ENCODE measurements around the gene FBXO30. TPM values are rescaled to one million over a fixed set of nuclear protein-coding genes. Genes with fewer than 3 reads are reported as not detected.

Gene FBXO30, protein sequence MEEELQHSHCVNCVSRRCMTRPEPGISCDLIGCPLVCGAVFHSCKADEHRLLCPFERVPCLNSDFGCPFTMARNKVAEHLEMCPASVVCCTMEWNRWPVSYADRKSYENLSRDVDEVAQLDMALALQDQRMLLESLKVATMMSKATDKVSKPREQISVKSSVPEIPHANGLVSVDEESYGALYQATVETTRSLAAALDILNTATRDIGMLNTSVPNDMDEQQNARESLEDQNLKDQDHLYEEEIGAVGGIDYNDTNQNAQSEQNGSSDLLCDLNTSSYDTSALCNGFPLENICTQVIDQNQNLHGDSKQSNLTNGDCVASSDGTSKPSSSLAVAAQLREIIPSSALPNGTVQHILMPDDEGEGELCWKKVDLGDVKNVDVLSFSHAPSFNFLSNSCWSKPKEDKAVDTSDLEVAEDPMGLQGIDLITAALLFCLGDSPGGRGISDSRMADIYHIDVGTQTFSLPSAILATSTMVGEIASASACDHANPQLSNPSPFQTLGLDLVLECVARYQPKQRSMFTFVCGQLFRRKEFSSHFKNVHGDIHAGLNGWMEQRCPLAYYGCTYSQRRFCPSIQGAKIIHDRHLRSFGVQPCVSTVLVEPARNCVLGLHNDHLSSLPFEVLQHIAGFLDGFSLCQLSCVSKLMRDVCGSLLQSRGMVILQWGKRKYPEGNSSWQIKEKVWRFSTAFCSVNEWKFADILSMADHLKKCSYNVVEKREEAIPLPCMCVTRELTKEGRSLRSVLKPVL
- 35.0 and 40.6 TPM in 2 replicates for total RNA-seq
- 7.5 TPM for polyA plus RNA-seq (2012)

- DNase-seq (ENCODE audit: low read depth): peak; percentile 93
Observed at GRCh38 chr6:145814501-145815308, at the start of gene FBXO30. Gene FBXO30 (minus strand): TSS chr6:145814795. CDS start chr6:145806405, 8,390 bp downstream.

GRCh38 chr6:145863988-145864616, 49.5 kb upstream of the FBXO30 start:
- DNase-seq (ENCODE audit: low read depth): no peak

- no peak for DNase-seq (ENCODE audit: low read depth)
Observed at GRCh38 chr6:145863366-145863765, 48.8 kb upstream of the FBXO30 start.

DNA sequence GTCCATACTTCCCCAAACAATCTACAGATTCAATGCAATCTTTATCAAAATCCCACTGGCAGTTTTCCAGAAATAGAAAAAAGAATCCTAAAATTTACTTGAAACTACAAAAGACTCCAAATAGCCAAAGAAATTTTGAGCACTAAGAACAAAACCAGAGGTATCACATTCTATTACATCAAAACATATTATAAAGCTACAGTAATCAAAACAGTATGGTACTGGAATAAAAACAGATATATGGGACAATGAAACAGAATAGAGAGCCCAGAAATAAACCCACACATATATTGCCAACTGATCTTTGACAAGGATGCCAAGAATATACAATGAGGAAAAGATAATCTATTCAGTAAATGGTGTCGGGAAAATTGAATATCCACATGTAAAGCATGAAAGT, 46.0 kb upstream of the FBXO30 start:
- DNase-seq (ENCODE audit: low read depth): no peak

GRCh38 chr6:145850671-145851070, 36.1 kb upstream of the FBXO30 start:
- DNase-seq (ENCODE audit: low read depth): no peak

DNA sequence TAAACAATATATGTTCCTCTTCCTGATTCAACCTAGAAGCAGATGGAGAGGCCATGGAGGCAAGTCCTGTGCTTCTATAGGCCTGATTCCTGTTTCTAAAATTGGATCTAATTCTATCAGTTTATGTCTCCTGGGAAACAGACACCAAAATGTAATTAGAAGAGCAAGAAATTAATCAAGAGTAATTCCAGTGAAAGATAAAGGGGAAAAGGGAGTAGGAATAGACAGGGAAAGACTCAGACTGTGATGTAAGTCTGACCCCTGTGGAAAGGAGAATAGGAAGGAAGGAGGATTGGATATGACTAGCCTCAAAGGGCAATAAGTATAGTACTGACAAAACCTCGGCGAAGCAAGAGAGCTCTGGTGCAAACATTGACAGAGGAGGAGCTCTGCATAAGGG, 33.9 kb upstream of the FBXO30 start:
- no peak for DNase-seq (ENCODE audit: low read depth)

DNA sequence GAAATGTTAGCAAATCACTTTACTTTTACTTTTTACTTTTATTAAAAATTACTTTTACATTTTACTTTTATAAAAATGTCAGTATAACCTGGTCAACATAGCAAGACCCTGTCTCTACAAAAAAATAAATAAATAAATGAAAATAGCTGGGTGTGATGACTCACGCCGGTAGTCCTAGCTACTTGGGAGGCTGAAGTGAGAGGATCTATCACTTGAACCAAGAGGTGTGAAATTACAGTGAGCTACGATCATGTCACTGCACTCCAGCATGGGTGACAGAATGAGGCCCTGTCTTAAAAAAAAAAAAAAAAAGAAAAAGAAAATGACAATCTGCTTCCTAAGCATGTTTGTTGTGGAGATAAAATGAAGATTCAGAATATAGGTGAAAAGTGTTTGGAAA, 31.0 kb upstream of the FBXO30 start:
- peak; percentile 45 for DNase-seq (ENCODE audit: low read depth)

DNA sequence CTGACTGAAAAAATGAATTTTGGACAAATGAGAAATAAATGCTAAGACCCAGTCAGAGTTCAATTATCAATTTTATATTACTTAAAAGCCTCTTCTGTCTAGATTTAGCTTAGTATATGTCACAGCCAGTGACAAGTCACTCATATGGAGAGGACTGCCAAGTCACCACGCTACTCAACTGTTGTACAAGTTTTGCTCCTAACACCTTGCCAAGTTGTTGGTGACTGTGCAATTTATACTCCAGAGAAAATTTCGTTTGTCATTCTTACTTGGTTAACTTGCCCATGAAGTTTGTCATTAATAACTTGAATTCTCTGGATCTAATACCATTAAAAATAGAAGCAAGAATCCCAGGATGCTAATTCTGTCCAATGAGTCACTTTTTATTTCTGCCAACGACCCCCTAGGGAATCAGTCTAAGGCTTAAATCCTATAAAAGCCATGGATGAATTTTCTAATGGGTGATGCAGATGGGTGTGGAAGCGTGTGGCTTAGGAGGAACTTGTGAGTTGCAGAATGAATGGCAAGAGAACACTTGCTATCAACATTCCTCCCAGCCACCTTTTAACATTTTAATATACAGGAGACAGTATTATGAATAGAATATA, 30.4 kb upstream of the FBXO30 start:
- peak; percentile 81 for DNase-seq (ENCODE audit: low read depth)

GRCh38 chr6:145842693-145843546, 28.3 kb upstream of the FBXO30 start:
- DNase-seq (ENCODE audit: low read depth): no peak

DNA sequence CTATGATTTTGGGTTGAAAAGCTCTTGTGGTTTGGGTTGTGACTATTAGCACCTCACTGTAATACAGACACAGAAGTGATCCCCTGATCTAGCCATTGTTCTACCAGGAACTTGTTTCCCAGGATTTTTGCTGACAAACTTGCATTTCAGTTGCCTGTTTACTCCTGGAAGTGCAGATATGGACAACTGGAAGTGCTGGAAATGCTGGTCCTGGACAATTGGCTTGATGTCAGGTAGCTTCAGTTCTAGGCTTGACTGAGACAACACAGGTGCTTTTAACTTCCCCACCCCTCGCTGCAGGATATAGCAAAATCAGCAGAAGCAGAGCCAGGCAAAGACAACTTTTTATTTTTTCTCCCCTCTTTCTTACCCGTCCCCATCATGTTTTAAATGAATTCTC, 27.1 kb upstream of the FBXO30 start:
- no peak for DNase-seq (ENCODE audit: low read depth)

DNA sequence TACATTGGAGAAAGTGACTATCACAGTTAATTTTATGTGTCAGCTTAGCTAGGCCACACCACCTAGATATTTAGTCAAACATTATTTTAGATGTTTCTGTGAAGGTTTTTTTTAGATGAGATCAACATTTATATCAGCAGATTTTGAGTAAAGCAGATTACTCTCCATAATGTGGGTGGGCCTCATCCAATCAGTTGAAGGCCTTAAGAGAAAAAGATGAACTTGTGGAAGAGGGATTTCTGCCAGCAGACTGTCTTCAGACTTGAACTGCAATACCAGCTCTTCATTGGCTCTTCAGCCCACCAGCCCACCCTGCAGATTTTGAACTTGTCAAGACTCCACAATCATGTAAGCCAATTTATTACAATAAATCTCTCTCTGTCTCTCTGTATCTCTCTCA, 25.1 kb upstream of the FBXO30 start:
- DNase-seq (ENCODE audit: low read depth): no peak

DNA sequence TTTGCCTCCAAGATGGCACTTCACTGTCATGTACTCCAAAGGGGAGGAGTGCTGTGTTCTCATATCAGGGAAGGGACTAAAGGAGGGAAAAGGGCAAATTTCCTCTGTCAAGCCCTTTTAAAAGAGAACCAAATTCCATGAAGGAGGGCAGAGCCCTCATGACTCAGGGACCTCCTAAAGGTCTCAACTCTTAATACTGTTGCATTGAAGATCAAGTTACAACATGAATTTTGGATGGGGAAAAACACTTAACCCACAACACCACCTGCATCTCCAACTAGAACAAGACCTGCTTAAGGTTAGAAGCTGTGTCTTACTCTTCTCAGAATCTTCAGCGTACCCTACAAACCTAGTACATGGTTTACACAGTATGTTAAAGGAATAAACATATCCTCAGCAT, 23.7 kb upstream of the FBXO30 start:
- no peak for DNase-seq (ENCODE audit: low read depth)

GRCh38 chr6:145836772-145837171, 22.2 kb upstream of the FBXO30 start:
- no peak for DNase-seq (ENCODE audit: low read depth)

DNA sequence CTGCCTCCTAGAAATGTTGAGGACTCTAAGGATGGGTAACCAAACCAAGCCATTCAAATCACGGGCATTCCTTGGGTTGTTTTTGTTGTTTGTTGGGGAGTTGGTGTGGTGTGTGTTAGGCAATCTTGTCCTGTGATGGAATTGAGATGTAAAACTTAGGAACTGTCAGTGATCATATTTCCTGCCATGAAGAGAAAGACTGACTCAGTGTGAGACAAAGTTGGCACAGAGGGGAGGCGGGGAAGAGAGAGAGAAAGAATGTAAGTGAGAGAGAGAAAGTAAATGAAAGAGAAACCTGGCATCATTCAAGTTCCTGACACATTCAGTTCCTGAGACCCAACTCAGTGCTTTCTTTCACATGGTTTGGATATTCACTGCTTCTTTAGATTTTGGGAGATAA, 21.6 kb upstream of the FBXO30 start:
- peak; percentile 61 for DNase-seq (ENCODE audit: low read depth)

- no peak for DNase-seq (ENCODE audit: low read depth)
Observed at GRCh38 chr6:145830612-145831011, 16.0 kb upstream of the FBXO30 start.

DNA sequence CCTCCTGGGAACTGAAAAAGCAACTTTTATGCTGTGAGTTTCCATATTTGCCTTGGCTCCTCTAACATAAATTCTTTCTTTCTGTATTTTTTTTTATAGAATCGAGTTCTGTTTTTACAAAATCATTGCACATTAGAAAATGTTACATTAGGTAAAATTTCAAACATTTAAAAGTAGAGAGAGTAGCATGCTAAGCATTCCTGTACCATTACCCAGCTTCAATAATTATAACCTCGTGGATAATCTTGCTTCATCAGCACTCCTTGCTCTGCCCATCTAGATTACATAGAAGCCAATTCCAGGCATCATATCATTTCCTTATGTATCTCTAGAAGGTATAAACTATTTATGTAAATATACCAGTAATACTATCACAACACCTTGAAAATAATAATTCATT, 15.4 kb upstream of the FBXO30 start:
- no peak for DNase-seq (ENCODE audit: low read depth)

DNA sequence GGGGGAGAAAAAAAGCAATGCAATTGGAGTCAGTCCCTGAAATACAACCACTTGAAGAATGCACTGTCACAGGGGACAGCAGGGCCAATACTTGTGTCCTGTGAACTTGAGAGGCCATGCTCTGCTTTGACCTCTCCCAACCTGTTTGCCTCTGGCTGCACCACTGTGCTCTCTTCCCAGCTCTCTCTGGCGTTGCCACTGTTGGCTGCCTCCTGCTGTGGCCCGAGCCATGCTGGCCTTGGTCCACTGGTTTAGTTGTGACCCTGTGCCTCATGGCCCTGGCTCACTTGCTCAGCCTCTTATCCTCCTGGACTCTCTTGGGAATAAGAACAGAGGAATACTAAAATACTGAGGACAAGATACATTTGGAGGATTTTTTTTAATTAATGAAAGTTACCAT, 14.5 kb upstream of the FBXO30 start:
- DNase-seq (ENCODE audit: low read depth): no peak

- no peak for DNase-seq (ENCODE audit: low read depth)
Observed at GRCh38 chr6:145824344-145824743, 9.7 kb upstream of the FBXO30 start.

GRCh38 chr6:145823328-145823944, 8.8 kb upstream of the FBXO30 start:
- DNase-seq (ENCODE audit: low read depth): no peak

Data from myocyte (in vitro differentiated cells).